Measurements from ENCODE around the gene GSTM3.
"Not testable (repeated sequence)": the region's sequence is repeated elsewhere in the genome, so short reads cannot be mapped to it uniquely, and the experiment has no call there.

The GSTM3 gene

DNA sequence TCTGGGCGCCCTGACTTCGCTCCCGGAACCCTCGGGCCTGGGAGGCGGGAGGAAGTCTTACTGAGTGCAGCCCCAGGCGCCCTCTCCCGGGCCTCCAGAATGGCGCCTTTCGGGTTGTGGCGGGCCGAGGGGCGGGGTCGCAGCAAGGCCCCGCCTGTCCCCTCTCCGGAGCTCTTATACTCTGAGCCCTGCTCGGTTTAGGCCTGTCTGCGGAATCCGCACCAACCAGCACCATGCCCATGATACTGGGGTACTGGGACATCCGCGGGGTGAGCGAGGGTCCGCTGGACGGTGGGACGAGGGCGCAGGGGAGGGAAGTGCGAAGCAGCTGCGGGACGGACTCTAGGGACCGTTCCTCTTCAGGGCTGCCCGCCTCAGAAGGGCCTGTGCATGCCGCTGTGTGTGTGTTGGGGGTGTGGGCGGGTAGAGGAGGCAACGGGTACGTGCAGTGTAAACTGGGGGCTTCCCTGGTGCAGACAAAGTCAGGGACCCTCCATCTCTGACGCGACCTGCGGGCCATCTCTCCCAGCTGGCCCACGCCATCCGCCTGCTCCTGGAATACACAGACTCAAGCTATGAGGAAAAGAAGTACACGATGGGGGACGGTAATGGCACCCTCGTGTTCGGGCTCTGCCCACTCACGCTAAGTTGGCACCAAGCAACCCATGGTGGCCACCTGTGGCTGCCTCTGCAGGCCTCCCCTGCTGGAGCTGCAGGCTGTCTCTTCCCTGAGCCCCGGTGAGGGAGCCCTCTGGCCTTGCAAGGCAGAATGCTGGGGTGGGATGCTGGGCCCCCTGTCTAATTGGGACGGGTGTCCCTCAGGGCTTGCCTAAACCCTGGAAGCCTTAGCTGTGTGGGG lies 53.0 kb downstream of the GSTM3 start, which contains the start of gene GSTM1:
Gene GSTM1 (plus strand): TSS at position 177 of the 859 bp plus-strand sequence. CDS start 57 bp downstream, at position 234.
- DNase-seq (ENCODE audit: low read depth): no peak
- TF ChIP-seq CTCF (IDR thresholded peaks at IDR 0.05; ENCODE audit: insufficient read depth, low read depth, low read length, missing control alignments): no peak
- H3K4me3 ChIP-seq (ENCODE audit: low read length): no peak within 1 kb of the TSS

- not testable (repeated sequence) for H3K4me3 ChIP-seq (ENCODE audit: low read length)
Observed at GRCh38 chr1:109687109-109687508, 53.7 kb downstream of the GSTM3 start.

GRCh38 chr1:109685890-109686289 lies 54.9 kb downstream of the GSTM3 start:
- DNase-seq (ENCODE audit: low read depth); H3K4me3 ChIP-seq (ENCODE audit: low read length): not testable (repeated sequence)

More at GRCh38 chr1:109687109-109687508, 53.7 kb downstream of the GSTM3 start:
- DNase-seq (ENCODE audit: low read depth): not testable (repeated sequence)

DNA sequence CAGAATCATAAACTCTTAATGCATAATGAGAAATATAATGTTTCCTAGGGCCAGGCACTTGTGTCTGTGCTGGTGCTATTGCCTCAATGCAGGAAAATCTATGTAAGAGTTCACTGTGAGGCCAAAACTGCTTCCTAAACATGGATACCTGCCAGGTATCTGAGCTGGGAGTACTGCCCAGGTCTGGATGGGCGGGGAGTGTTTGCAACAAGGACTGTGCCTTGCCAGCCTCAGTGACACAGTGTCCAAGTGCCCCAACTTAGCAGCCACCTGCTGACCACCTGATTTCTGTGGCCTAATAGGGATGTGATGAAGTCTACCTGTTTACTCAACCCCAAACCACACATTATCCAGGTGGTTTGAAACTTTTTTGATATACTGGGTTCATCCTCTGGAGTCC lies 55.4 kb downstream of the GSTM3 start:
- DNase-seq (ENCODE audit: low read depth); H3K4me3 ChIP-seq (ENCODE audit: low read length): not testable (repeated sequence)

GRCh38 chr1:109684777-109685176 lies 56.1 kb downstream of the GSTM3 start:
- H3K4me3 ChIP-seq (ENCODE audit: low read length); DNase-seq (ENCODE audit: low read depth): not testable (repeated sequence)

Measured in epithelial cell of esophagus (primary cell).